C4-2B (cell line): ENCODE measurements around the gene LDB3.

Experiments
- ZFX ChIP-seq: fragments of 450-650 bp; IDR thresholded peaks from 2 replicates; pipeline ENCODE4 v1.6.1; 2017
- TF ChIP-seq, protein P1 (sequence below): fragments of 450-650 bp; conservative IDR thresholded peaks from 2 replicates; pipeline ENCODE4 v1.5.1; 2017; ENCODE audit warnings: mild to moderate bottlenecking

DNA sequence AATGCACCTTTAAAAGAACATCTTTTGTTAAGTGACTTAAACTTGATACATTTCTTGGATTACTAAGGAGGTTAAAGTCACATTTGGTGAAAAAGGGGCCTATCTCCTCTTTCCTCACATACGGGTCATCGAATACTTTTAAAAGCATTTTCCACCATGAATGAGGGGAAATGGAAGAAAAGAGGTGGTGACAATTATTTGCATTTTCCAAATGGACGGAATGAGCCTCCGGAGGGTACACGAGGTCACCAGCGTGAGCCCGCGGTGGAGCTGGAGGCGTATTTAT, 87.1 kb downstream of the LDB3 start:
- TF ChIP-seq, protein P1, sequence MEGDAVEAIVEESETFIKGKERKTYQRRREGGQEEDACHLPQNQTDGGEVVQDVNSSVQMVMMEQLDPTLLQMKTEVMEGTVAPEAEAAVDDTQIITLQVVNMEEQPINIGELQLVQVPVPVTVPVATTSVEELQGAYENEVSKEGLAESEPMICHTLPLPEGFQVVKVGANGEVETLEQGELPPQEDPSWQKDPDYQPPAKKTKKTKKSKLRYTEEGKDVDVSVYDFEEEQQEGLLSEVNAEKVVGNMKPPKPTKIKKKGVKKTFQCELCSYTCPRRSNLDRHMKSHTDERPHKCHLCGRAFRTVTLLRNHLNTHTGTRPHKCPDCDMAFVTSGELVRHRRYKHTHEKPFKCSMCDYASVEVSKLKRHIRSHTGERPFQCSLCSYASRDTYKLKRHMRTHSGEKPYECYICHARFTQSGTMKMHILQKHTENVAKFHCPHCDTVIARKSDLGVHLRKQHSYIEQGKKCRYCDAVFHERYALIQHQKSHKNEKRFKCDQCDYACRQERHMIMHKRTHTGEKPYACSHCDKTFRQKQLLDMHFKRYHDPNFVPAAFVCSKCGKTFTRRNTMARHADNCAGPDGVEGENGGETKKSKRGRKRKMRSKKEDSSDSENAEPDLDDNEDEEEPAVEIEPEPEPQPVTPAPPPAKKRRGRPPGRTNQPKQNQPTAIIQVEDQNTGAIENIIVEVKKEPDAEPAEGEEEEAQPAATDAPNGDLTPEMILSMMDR: no peak
- TF ChIP-seq ZFX: no peak
